GM21529 (cell line): ENCODE measurements around the gene ZNF503.

Source experiments
- ATAC-seq: cut with Tn5 transposase; IDR thresholded peaks from one replicate; pipeline ENCODE4 v1.9.1; 2021; ENCODE audit not compliant: unreplicated experiment

The ZNF503 gene

DNA sequence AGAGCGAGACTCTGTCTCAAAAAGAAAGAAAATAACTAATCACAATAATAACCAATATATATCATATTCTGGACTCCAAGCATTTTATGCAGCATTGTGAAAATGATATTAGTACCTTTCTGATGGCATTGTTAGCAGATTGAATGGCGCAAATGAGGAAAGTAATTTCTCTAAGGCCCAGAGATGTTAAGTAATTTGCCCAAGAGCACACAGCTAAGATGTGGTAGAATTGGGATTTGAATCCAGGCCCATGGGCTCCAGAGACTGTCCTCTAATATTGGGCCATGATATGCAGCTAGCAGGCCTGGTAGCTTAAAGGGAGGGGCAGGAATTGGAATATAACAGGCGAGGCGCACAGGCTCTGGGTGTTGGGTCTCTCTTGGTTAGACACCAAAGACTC is 44.1 kb downstream of the ZNF503 start:
- no peak for ATAC-seq

DNA sequence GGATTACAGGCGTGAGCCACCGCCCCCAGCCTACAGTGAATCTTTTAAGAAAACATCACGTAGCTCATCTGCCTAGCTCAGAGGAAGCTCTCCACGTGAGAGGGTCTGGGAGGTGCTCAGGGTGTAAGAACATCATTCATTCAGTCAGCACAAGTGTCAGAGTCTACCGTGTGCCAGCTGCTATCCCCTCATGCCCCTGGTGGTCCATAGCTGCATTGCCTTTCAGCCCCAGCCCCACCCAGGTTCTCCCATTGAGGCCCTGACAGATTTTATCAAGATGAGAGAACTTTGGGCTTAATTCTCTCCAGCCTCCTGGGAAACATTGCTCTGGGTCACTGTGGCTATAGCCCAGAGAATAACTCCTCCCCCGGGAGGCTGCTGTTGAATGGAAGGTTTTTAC is 45.1 kb downstream of the ZNF503 start:
- no peak for ATAC-seq

DNA sequence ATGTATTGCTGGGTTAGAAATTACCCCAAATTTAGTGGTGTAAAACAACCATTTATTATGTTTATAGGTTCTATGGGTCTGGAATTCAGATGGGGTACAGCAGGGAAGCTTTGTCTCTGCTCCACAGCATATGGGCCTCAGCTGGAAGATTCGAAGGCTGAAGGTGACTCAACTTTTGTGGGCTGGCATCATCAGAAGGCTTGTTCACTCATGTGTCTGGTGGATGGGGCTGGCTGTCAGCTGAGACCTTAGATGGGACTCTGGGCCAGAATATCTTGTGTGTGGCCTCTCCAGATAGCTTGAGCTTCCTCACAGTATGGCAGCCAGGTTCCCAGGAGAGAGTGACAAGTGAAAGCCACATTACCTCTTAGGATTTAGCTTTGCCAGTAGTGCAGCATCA is 45.9 kb downstream of the ZNF503 start:
- no peak for ATAC-seq

DNA sequence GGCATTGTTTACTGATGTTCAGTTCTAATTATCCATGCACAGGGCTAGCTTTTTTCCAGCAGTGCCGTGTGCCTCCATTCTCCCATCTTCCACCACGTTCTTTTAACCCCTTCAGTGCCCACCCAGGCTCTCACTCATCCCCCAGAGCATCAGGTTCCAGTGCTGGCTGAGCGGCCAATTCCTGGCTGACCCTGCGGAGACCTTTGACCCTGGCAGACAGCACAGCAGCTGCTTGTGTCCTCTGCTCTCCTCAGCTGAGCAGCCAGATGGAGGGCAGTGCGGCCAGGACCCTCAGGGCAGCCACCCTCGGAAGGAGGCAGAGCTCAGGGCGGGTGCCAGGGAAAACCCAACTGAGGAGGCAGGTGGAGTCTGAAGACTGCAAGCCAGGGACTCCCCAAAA is 48.4 kb downstream of the ZNF503 start:
- ATAC-seq: no peak

DNA sequence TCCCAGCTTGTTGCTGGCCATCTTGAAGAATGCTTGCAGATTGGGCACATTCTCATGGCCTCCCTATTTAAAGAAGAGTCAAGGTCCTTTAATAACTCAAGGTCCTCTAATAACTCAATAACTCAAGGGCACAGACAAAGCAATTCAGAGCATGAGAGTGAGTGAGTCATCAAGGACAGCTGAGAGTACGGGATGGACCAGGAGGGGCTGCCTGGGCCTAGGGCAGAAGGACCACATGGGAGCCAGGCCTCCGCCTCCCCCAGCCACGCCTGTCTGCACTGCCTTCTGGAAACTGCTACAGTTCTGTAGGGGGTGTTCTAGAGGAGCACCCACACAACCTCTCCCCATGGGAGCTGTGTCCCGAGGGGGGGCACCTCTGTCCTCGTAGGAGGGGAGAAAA is 48.9 kb downstream of the ZNF503 start:
- ATAC-seq: no peak

DNA sequence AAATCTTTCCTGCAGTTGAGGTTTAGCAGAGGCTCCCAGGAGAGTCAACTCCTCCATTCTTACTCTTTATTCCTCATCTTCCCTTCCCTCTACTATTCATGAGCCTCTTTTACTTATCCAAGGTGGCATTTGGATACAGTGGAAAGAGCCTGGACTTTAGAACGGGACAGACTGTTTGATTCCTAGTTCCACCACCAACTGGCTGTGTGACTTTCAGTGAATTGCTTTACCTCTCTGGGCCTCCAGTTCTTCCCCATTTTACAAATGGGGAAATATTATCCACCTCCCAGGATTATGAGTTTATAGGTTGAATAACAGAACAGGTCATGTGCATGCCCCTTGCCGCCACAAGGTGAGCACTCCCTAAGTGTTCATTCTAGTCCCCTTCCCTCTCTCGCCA is 49.9 kb downstream of the ZNF503 start:
- ATAC-seq: no peak

DNA sequence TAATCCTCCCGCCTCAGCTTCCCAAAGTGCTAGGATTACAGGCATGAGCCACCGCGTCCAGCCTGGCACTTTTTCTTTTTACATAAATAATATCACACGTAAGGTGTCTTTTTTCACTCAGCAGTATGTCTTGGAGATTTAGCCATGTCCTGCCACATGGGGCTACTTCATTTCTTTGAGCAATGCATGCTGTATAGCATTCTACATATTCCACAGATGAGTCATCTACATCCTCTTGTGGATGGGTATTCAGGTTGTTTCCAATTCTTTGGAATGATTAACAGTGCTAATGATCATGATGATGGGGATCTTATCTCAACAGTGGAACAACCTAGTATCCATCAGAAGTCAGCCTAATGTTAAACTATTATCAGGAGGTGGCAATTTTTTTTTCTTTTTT is 50.8 kb downstream of the ZNF503 start:
- no peak for ATAC-seq
